SK-N-SH (cell line): ENCODE data around the gene TKT.

Experiments used
- CTCF ChIP-seq: fragments of 200-600 bp; sonication (generic); IDR thresholded peaks from 2 replicates; pipeline ENCODE4 v1.6.1; 2017; ENCODE audit warnings: antibody characterized with exemption, mild to moderate bottlenecking, moderate library complexity
- EP300 ChIP-seq, 2 experiments: IDR thresholded peaks; 2 replicates each; pipeline versions ENCODE4 v1.4.0 to v1.6.1; 2012; ENCODE audit warnings: borderline replicate concordance in 1 of 2, low read depth in 1 of 2, low read length in 1 of 2
- GABPA ChIP-seq: IDR thresholded peaks from 2 replicates; pipeline ENCODE4 v1.4.0; 2012; ENCODE audit warnings: low read depth, mild to moderate bottlenecking
- GATA2 ChIP-seq: sonication (generic); formaldehyde crosslinking; IDR thresholded peaks from 2 replicates; pipeline ENCODE4 v1.5.0; 2020; ENCODE audit warnings: mild to moderate bottlenecking, missing genetic modification reagents
- MEF2A ChIP-seq: IDR thresholded peaks from 2 replicates; pipeline ENCODE4 v1.4.0; 2012; ENCODE audit warnings: low read depth, borderline replicate concordance
- POLR2AphosphoS5 ChIP-seq: IDR thresholded peaks from 2 replicates; pipeline ENCODE4 v1.6.1; 2012; ENCODE audit warnings: low read depth, low read length
- SIN3A ChIP-seq: IDR thresholded peaks from 2 replicates; pipeline ENCODE4 v1.6.1; 2012; ENCODE audit warnings: low read depth, mild to moderate bottlenecking, low read length, moderate library complexity, borderline replicate concordance
- TAF1 ChIP-seq: IDR thresholded peaks from 2 replicates; pipeline ENCODE4 v1.6.1; 2012; ENCODE audit warnings: low read depth, mild to moderate bottlenecking, low read length, moderate library complexity, borderline replicate concordance

DNA sequence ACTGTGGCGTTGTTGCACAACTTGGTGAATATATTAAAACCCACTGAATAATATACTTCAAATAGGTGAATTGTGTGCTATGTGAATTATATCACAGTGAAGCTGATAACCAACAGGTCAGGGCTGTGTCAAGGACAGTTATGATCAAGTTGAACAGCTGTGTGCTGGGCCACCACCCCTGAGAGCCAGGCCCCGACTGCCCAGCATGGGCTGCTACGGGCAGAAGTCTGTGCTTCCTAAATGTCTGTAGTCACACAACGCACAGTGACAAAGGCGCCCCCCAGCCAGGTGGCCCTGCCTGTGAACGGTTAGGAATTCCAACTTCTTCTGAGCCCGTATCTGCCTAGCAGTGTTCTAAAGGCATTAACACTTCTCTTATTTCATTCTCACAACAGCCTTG is 32.8 kb downstream of the TKT start:
- TF ChIP-seq SIN3A: no peak
- TF ChIP-seq CTCF: no peak
- no peak for TF ChIP-seq MEF2A
- no peak for TF ChIP-seq EP300 (IDR thresholded peaks at IDR 0.05; ENCODE audit: borderline replicate concordance in 1 of 2, low read depth in 1 of 2, low read length in 1 of 2)
- TF ChIP-seq GATA2 (CRISPR knock-in tag): no peak
- TF ChIP-seq GABPA: no peak
- no peak for TF ChIP-seq TAF1
- no peak for TF ChIP-seq POLR2AphosphoS5
